OCI-LY3 (cell line): ENCODE results near the gene HSD11B2.

Experiments
- H2AFZ ChIP-seq: fragments of 200-600, 300-600 bp; shearing (Covaris generic); 2 replicates; pipeline ENCODE4 v1.6.0; 2014; ENCODE audit warnings: antibody characterized with exemption, low read depth, low read length
- H3K27ac ChIP-seq: fragments of 200-600, 300-600 bp; sonication (generic); 2 replicates; pipeline ENCODE4 v1.5.1; 2014; ENCODE audit warnings: mild to moderate bottlenecking, low read length, moderate library complexity, mixed read lengths
- H3K27me3 ChIP-seq: fragments of 200-600, 300-600 bp; sonication (generic); 2 replicates; pipeline ENCODE4 v1.6.1; 2014; ENCODE audit warnings: low read depth, low read length, mixed read lengths
- H3K36me3 ChIP-seq: fragments of 200-600, 300-600 bp; sonication (generic); replicated peaks from 2 replicates; pipeline ENCODE3; 2014; ENCODE audit warnings: low read depth, low read length, mixed read lengths
- H3K4me1 ChIP-seq: fragments of 300-600, 200-600 bp; sonication (generic); 2 replicates; pipeline ENCODE4 v1.6.1; 2014; ENCODE audit warnings: low read length, mixed read lengths
- H3K4me2 ChIP-seq: fragments of 200-600, 300-600 bp; sonication (generic); 2 replicates; pipeline ENCODE4 v1.6.1; 2014; ENCODE audit warnings: low read length, mixed read lengths
- H3K4me3 ChIP-seq: fragments of 300-600, 200-600 bp; sonication (generic); 2 replicates; pipeline ENCODE4 v1.5.1; 2014; ENCODE audit warnings: antibody characterized with exemption, mild to moderate bottlenecking, low read length, moderate library complexity
- H3K79me2 ChIP-seq: fragments of 300-600, 200-600 bp; shearing (Covaris generic); 2 replicates; pipeline ENCODE4 v1.6.1; 2014; ENCODE audit warnings: mild to moderate bottlenecking, low read length, mixed read lengths
- H3K9ac ChIP-seq: fragments of 300-600, 200-600 bp; shearing (Covaris generic); 2 replicates; pipeline ENCODE4 v1.6.0; 2014; ENCODE audit warnings: mild to moderate bottlenecking, low read length, moderate library complexity
- H3K9me3 ChIP-seq: fragments of 200-600, 300-600 bp; shearing (Covaris generic); 2 replicates; pipeline ENCODE4 v1.6.1; 2014; ENCODE audit warnings: low read length, mixed read lengths; ENCODE audit not compliant: insufficient read depth
- H4K20me1 ChIP-seq: fragments of 200-600, 300-600 bp; sonication (generic); 2 replicates; pipeline ENCODE4 v1.6.1; 2016; ENCODE audit warnings: low read length, mixed read lengths; ENCODE audit not compliant: insufficient read depth
- EZH2phosphoT487 ChIP-seq: fragments of 200-600 bp; shearing (Covaris generic); IDR thresholded peaks from 2 replicates; pipeline ENCODE4 v1.6.1; 2018; ENCODE audit warnings: antibody characterized with exemption, mixed run types, low read depth
- TF ChIP-seq, protein P1 (sequence below): fragments of 200-600, 300-600 bp; sonication (generic); IDR thresholded peaks from 2 replicates; pipeline ENCODE4 v1.5.1; 2014; ENCODE audit warnings: antibody characterized with exemption, low read length, low read depth

Gene HSD11B2

GRCh38 chr16:67425061-67425460 is 5.9 kb upstream of the HSD11B2 start:
- no peak overlapping the region for H2AFZ ChIP-seq
- peaks cover 25% of the 10 kb centered on the region for H3K27me3 ChIP-seq
- no peaks in the 10 kb centered on the region for H3K9me3 ChIP-seq
- TF ChIP-seq EZH2phosphoT487 = no peak
- TF ChIP-seq, protein P1, sequence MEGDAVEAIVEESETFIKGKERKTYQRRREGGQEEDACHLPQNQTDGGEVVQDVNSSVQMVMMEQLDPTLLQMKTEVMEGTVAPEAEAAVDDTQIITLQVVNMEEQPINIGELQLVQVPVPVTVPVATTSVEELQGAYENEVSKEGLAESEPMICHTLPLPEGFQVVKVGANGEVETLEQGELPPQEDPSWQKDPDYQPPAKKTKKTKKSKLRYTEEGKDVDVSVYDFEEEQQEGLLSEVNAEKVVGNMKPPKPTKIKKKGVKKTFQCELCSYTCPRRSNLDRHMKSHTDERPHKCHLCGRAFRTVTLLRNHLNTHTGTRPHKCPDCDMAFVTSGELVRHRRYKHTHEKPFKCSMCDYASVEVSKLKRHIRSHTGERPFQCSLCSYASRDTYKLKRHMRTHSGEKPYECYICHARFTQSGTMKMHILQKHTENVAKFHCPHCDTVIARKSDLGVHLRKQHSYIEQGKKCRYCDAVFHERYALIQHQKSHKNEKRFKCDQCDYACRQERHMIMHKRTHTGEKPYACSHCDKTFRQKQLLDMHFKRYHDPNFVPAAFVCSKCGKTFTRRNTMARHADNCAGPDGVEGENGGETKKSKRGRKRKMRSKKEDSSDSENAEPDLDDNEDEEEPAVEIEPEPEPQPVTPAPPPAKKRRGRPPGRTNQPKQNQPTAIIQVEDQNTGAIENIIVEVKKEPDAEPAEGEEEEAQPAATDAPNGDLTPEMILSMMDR = no peak
- no peaks in the 10 kb centered on the region for H3K36me3 ChIP-seq
- no peak overlapping the region for H3K4me3 ChIP-seq
- H3K4me1 ChIP-seq = peaks cover 3% of the 10 kb centered on the region; the same call in 1 of the 2 replicates
- H3K27ac ChIP-seq = no peak overlapping the region
- H3K9ac ChIP-seq = no peak overlapping the region
- H4K20me1 ChIP-seq = no peaks in the 10 kb centered on the region
- H3K79me2 ChIP-seq = no peaks in the 10 kb centered on the region
- H3K4me2 ChIP-seq = no peak overlapping the region

GRCh38 chr16:67425580-67425979 is 5.3 kb upstream of the HSD11B2 start:
- Histone ChIP-seq H3K4me2 (no peak overlapping the region), H3K79me2 (no peaks in the 10 kb centered on the region), H3K4me3 (no peak overlapping the region), H3K36me3 (no peaks in the 10 kb centered on the region), H3K9ac (no peak overlapping the region), H3K27ac (no peak overlapping the region), H3K4me1 (peaks cover 6% of the 10 kb centered on the region; the same call in 1 of the 2 replicates), H4K20me1 (no peaks in the 10 kb centered on the region), H3K9me3 (no peaks in the 10 kb centered on the region), H2AFZ (no peak overlapping the region), H3K27me3 (peaks cover 25% of the 10 kb centered on the region)
- no peak for TF ChIP-seq EZH2phosphoT487
- TF ChIP-seq, protein P1 = no peak

DNA sequence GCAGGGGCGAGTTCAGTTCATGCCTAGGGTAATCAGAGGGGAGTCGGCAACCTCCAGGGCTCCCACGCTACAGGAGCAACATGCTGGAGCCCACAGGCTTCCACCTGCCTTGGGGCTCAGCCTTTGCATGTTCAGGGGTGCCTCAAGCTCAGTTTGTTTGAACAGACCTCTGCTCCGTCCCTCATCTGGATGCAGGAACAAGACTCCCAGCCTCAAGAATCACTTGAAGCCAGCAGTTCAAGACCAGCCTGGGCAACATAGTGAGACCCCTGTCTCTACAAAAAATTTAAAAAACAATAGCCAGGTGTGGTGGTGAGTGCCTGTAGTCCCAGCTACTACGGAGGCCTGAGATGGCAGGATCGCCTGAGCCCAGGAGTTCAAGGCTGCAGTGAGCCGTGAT is 4.9 kb upstream of the HSD11B2 start:
- Histone ChIP-seq H3K27me3 (peaks cover 25% of the 10 kb centered on the region), H2AFZ (no peak overlapping the region)

DNA sequence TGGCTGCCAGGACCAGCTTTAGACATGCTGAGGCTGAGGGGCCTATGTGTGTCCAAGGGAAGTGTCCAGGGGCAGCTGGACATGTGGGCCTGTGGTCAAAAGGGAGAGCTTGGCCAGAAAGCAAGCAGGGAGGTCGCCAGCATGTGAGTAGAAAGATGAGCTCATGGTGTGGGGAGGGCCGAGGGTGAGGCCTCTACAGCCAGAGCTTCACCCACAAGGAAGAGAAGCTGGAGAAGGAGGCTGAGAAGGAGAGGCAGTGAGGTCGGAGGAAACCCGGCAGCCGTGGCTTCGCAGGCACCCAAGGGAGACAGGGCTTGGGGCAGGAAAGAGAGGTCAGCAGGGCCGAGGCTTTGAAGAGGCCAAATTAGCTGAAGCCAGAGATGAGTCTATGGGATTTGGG is 4.0 kb upstream of the HSD11B2 start:
- H3K4me1 ChIP-seq = peaks cover 6% of the 10 kb centered on the region; the same call in 1 of the 2 replicates
- H3K27ac ChIP-seq = no peak overlapping the region
- TF ChIP-seq, protein P1 = no peak
- no peak for TF ChIP-seq EZH2phosphoT487
- no peak overlapping the region for H3K4me2 ChIP-seq
- H3K79me2 ChIP-seq = no peaks in the 10 kb centered on the region
- no peak overlapping the region for H3K4me3 ChIP-seq
- no peak overlapping the region for H2AFZ ChIP-seq
- H3K9ac ChIP-seq = no peak overlapping the region
- H3K9me3 ChIP-seq = no peaks in the 10 kb centered on the region
- H4K20me1 ChIP-seq = no peaks in the 10 kb centered on the region
- no peaks in the 10 kb centered on the region for H3K36me3 ChIP-seq
- H3K27me3 ChIP-seq = peaks cover 25% of the 10 kb centered on the region

More for the DNA sequence above, 4.9 kb upstream of the HSD11B2 start:
- no peaks in the 10 kb centered on the region for H4K20me1 ChIP-seq
- no peak for TF ChIP-seq EZH2phosphoT487
- H3K4me1 ChIP-seq = peaks cover 6% of the 10 kb centered on the region; the same call in 1 of the 2 replicates
- H3K36me3 ChIP-seq = no peaks in the 10 kb centered on the region
- H3K27ac ChIP-seq = no peak overlapping the region
- no peak overlapping the region for H3K4me2 ChIP-seq
- no peaks in the 10 kb centered on the region for H3K79me2 ChIP-seq
- H3K4me3 ChIP-seq = no peak overlapping the region
- no peak overlapping the region for H3K9ac ChIP-seq
- no peaks in the 10 kb centered on the region for H3K9me3 ChIP-seq
